DOHH2 (cell line): Measurements from ENCODE around the gene HEBP2.

ENCODE experiments used
- H3F3A ChIP-seq: fragments of 200-600 bp; sonication (generic), shearing (Covaris generic); 2 replicates; pipeline ENCODE4 v1.6.0; 2016; ENCODE audit warnings: antibody characterized with exemption, mild to moderate bottlenecking; ENCODE audit not compliant: control insufficient read depth, insufficient read depth
- H3K27ac ChIP-seq: fragments of 200-600 bp; sonication (generic); 2 replicates; pipeline ENCODE4 v1.5.1; 2014; ENCODE audit warnings: low read depth, mild to moderate bottlenecking, low read length, moderate library complexity
- H3K27me3 ChIP-seq: fragments of 200-600 bp; sonication (generic); 2 replicates; pipeline ENCODE4 v1.6.1; 2014; ENCODE audit warnings: mild to moderate bottlenecking, low read length, mixed read lengths; ENCODE audit not compliant: control insufficient read depth
- H3K36me3 ChIP-seq: fragments of 200-600 bp; sonication (generic); 2 replicates; pipeline ENCODE4 v1.6.1; 2014; ENCODE audit warnings: mild to moderate bottlenecking, low read length, moderate library complexity, mixed read lengths; ENCODE audit not compliant: control insufficient read depth
- H3K4me1 ChIP-seq: fragments of 200-600 bp; sonication (generic); 2 replicates; pipeline ENCODE4 v1.6.1; 2014; ENCODE audit warnings: mild to moderate bottlenecking, low read length, mixed read lengths; ENCODE audit not compliant: control insufficient read depth
- H3K4me2 ChIP-seq: fragments of 200-600 bp; sonication (generic); 2 replicates; pipeline ENCODE4 v1.6.0; 2014; ENCODE audit warnings: mild to moderate bottlenecking, low read length, moderate library complexity
- H3K4me3 ChIP-seq: fragments of 200-600 bp; sonication (generic); 2 replicates; pipeline ENCODE4 v1.5.1; 2014; ENCODE audit warnings: mild to moderate bottlenecking, low read length, mixed read lengths
- H3K79me2 ChIP-seq: fragments of 200-600 bp; sonication (generic); 2 replicates; pipeline ENCODE4 v1.6.1; 2014; ENCODE audit warnings: mild to moderate bottlenecking, low read length, mixed read lengths; ENCODE audit not compliant: control insufficient read depth
- H3K9me2 ChIP-seq: fragments of 200-600 bp; sonication (generic); replicated peaks from 2 replicates; pipeline ENCODE4 v1.6.1; 2014; ENCODE audit warnings: mild to moderate bottlenecking, low read length, mixed read lengths; ENCODE audit not compliant: control insufficient read depth
- H3K9me3 ChIP-seq: fragments of 200-600 bp; sonication (generic); 2 replicates; pipeline ENCODE4 v1.6.1; 2014; ENCODE audit warnings: antibody characterized with exemption, low read length, mixed read lengths; ENCODE audit not compliant: control insufficient read depth, insufficient read depth
- H4K20me1 ChIP-seq: fragments of 200-600 bp; sonication (generic); 2 replicates; pipeline ENCODE4 v1.6.0; 2014; ENCODE audit warnings: low read depth, mild to moderate bottlenecking, antibody characterized with exemption, low read length, moderate library complexity; ENCODE audit not compliant: control insufficient read depth, insufficient read depth
- EZH2phosphoT487 ChIP-seq: fragments of 200-600 bp; sonication (generic); IDR thresholded peaks from 2 replicates; pipeline ENCODE4 v1.6.1; 2017; ENCODE audit warnings: borderline replicate concordance, mild to moderate bottlenecking, antibody characterized with exemption, low read length, moderate library complexity, mixed read lengths
- TF ChIP-seq, protein P1 (sequence below): fragments of 200-600 bp; sonication (generic); IDR thresholded peaks from one replicate; pipeline ENCODE4 v1.5.1; 2014; ENCODE audit warnings: antibody characterized with exemption, mild to moderate bottlenecking, low read depth, low read length; ENCODE audit not compliant: poor library complexity, severe bottlenecking

The HEBP2 gene

GRCh38 chr6:138465007-138465645 is 61.1 kb downstream of the HEBP2 start:
- H3K4me2 ChIP-seq, result no peak overlapping the region
- H3K4me3 ChIP-seq, result no peak overlapping the region
- H3K4me1 ChIP-seq, result no peaks in the 10 kb centered on the region
- H3K79me2 ChIP-seq, result no peaks in the 10 kb centered on the region
- no peaks in the 10 kb centered on the region for H3K9me3 ChIP-seq
- no peak for TF ChIP-seq EZH2phosphoT487
- TF ChIP-seq, protein P1, sequence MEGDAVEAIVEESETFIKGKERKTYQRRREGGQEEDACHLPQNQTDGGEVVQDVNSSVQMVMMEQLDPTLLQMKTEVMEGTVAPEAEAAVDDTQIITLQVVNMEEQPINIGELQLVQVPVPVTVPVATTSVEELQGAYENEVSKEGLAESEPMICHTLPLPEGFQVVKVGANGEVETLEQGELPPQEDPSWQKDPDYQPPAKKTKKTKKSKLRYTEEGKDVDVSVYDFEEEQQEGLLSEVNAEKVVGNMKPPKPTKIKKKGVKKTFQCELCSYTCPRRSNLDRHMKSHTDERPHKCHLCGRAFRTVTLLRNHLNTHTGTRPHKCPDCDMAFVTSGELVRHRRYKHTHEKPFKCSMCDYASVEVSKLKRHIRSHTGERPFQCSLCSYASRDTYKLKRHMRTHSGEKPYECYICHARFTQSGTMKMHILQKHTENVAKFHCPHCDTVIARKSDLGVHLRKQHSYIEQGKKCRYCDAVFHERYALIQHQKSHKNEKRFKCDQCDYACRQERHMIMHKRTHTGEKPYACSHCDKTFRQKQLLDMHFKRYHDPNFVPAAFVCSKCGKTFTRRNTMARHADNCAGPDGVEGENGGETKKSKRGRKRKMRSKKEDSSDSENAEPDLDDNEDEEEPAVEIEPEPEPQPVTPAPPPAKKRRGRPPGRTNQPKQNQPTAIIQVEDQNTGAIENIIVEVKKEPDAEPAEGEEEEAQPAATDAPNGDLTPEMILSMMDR, result no peak
- H3K36me3 ChIP-seq, result no peaks in the 10 kb centered on the region
- no peak overlapping the region for H3K27ac ChIP-seq
- no peaks in the 10 kb centered on the region for H3F3A ChIP-seq
- H3K9me2 ChIP-seq, result no peaks in the 10 kb centered on the region
- no peaks in the 10 kb centered on the region for H4K20me1 ChIP-seq
- no peaks in the 10 kb centered on the region for H3K27me3 ChIP-seq

GRCh38 chr6:138467901-138468300 is 63.9 kb downstream of the HEBP2 start:
- no peaks in the 10 kb centered on the region for H3F3A ChIP-seq
- H3K4me2 ChIP-seq, result no peak overlapping the region
- no peaks in the 10 kb centered on the region for H3K9me2 ChIP-seq
- H3K27me3 ChIP-seq, result no peaks in the 10 kb centered on the region
- H3K4me3 ChIP-seq, result no peak overlapping the region
- no peak for TF ChIP-seq EZH2phosphoT487
- TF ChIP-seq, protein P1, result no peak
- H3K36me3 ChIP-seq, result no peaks in the 10 kb centered on the region
- no peak overlapping the region for H3K27ac ChIP-seq
- H3K79me2 ChIP-seq, result no peaks in the 10 kb centered on the region
- no peaks in the 10 kb centered on the region for H3K4me1 ChIP-seq
- H4K20me1 ChIP-seq, result no peaks in the 10 kb centered on the region
- no peaks in the 10 kb centered on the region for H3K9me3 ChIP-seq

DNA sequence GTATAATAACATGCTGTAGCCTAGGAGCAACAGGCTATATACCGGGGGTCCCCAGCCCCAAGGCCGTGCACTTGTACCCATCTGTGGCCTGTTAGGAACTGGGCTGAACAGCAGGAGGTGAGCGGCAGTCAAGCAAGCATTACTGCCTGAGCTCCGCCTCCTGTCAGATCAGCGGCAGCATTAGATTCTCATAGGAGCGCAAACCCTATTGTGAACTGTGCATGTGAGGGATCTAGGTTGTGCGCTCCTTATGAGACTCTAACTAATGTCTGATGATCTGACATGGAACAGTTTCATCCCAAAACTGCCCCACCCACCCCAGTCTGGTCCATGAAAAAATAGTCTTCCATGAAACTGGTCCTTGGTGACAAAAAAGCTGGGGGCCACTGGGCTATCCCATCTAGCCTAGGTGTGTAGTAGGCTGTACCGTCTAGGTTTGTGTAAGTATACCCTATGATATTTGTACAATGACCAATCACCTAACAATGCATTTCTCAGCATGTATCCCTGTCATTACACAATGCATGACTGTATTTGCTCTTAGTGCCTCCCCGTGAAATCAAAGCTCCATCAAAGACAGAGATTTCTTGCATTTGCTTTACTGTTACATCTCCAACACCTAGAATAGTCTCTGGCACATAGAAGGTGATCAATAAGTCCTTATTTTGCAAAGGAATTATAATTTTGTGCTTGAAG is 64.4 kb downstream of the HEBP2 start:
- H3K27me3 ChIP-seq, result no peaks in the 10 kb centered on the region
- H3K27ac ChIP-seq, result no peak overlapping the region
- H3K9me3 ChIP-seq, result no peaks in the 10 kb centered on the region
- no peak overlapping the region for H3K4me2 ChIP-seq
- H3K4me1 ChIP-seq, result no peaks in the 10 kb centered on the region
- no peak overlapping the region for H3K4me3 ChIP-seq
- no peaks in the 10 kb centered on the region for H3K36me3 ChIP-seq
- H3F3A ChIP-seq, result no peaks in the 10 kb centered on the region
- H3K9me2 ChIP-seq, result no peaks in the 10 kb centered on the region
- no peaks in the 10 kb centered on the region for H4K20me1 ChIP-seq
- H3K79me2 ChIP-seq, result no peaks in the 10 kb centered on the region
- TF ChIP-seq EZH2phosphoT487, result no peak
- TF ChIP-seq, protein P1, result no peak
